ENCODE results near the gene DNER.
A peak's percentile ranks its signal among the peaks of the same experiment; 100 is the strongest.

DNER gene

GRCh38 chr2:229601936-229602335 is 112.4 kb downstream of the DNER start:
- H3K27ac ChIP-seq = no peak overlapping the region
- POLR2A ChIA-PET (ENCODE audit: low non-redundant PET) = no interaction called here
- TF ChIP-seq CTCF (conservative IDR thresholded peaks at IDR 0.05; ENCODE audit: low read depth) = no peak
- DNase-seq (ENCODE audit: low spot score) = no peak
- CTCF ChIA-PET = no interaction called here

GRCh38 chr2:229601396-229601795 is 113.0 kb downstream of the DNER start:
- no peak for DNase-seq (ENCODE audit: low spot score)
- CTCF ChIA-PET = no interaction called here

GRCh38 chr2:229598227-229598626 is 116.1 kb downstream of the DNER start:
- CTCF ChIA-PET = no interaction called here
- no peak for TF ChIP-seq CTCF (conservative IDR thresholded peaks at IDR 0.05; ENCODE audit: low read depth)
- DNase-seq (ENCODE audit: low spot score) = no peak
- no peak overlapping the region for H3K27ac ChIP-seq
- POLR2A ChIA-PET (ENCODE audit: low non-redundant PET) = no interaction called here

More at GRCh38 chr2:229601396-229601795, 113.0 kb downstream of the DNER start:
- no peak overlapping the region for H3K27ac ChIP-seq
- no peak for TF ChIP-seq CTCF (conservative IDR thresholded peaks at IDR 0.05; ENCODE audit: low read depth)
- POLR2A ChIA-PET (ENCODE audit: low non-redundant PET) = no interaction called here

DNA sequence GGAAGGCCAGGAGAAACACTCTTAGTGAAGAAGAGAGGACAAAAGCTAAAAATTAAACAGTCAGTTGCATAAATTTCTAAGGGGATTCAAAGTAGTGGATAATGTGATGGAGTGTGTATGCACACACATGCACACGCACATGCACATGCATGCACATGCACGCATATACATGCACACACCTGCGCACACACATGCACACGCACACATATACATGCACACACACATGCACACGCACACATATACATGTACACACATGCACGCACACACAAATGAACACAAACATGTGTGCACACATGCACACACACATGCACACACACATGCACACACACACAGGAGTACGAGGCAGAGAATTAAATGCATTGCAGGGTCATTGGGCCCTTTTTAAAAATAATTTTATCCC is 117.6 kb downstream of the DNER start:
- POLR2A ChIA-PET (ENCODE audit: low non-redundant PET) = no interaction called here
- CTCF ChIA-PET = interaction anchor here (0.5 to 0.6 kb wide), 3 partner anchors 10 to 335 kb away, joined by 3 read pairs; no protein-coding TSS in a partner anchor
- DNase-seq (ENCODE audit: low spot score) = no peak
- TF ChIP-seq CTCF (conservative IDR thresholded peaks at IDR 0.05; ENCODE audit: low read depth) = no peak
- H3K27ac ChIP-seq = no peak overlapping the region

GRCh38 chr2:229591611-229592010 is 122.7 kb downstream of the DNER start:
- TF ChIP-seq CTCF (conservative IDR thresholded peaks at IDR 0.05; ENCODE audit: low read depth) = no peak
- POLR2A ChIA-PET (ENCODE audit: low non-redundant PET) = no interaction called here
- CTCF ChIA-PET = no interaction called here
- no peak for DNase-seq (ENCODE audit: low spot score)
- H3K27ac ChIP-seq = no peak overlapping the region

DNA sequence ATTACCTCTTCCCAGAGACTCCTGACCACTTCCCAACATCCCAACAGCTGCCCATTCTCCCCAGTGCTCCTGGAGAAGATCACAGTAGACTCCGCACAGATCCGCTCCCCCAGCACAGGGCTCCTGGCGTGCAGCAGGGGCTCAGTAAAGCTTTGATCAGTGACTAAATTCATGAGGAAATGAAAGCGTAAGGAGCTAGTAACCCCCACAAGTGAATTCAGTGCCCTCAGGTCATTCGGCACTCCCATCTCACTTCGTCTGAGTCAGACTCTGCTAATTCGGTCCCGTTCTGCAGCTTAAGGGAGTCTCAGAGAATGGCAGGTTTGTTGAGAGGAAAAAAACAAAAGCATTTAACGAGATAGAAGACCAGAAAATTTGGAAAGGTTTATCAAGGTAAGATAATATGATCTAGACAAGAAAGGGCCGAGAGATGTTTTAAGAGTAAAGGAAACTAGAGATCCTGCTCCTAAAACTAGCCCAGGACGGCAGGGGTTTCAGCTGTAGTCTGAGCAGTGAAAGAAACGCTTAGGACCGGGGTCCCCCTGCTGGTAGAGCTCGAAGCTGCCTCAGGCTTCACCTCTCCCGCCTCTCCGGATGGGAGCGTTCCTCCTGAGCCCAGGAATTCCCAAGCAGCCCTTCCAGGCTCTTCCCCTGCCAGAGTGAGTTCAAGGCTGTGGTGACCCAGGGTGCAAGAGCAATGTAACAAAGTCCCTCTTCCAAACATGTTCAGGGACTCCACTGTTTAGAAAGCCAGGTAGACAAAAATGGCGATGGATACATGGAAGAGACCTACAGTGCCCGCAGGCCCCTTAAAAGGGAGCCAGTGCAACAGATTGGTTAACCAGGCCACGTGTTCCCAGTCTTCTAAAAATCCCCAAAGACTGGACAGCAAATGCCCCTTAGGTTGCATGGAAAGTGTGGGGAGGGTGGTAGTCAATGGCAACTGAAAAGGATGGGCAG is 127.3 kb downstream of the DNER start:
- TF ChIP-seq CTCF (conservative IDR thresholded peaks at IDR 0.05; ENCODE audit: low read depth) = peak; percentile 90
- H3K27ac ChIP-seq = peak overlapping the region; percentile 88
- ChIA-PET POLR2A (ENCODE audit: low non-redundant PET) (no interaction called here), CTCF (interaction anchor here (0.5 to 2.0 kb wide), 23 partner anchors 8 to 1863 kb away, joined by 3 to 14 read pairs (median 3); partner anchors contain the start of gene SCYGR6)
- DNase-seq (ENCODE audit: low spot score) = peak; percentile 87

All from RWPE1 (cell line).